Mesodermal cell (in vitro differentiated cells): ENCODE measurements around the gene CDK2.

ENCODE experiments used
- H3K27ac ChIP-seq: 2 replicates; pipeline ENCODE4 v1.7.0; 2013; ENCODE audit warnings: mild to moderate bottlenecking, low read depth, low read length, moderate library complexity; ENCODE audit not compliant: severe bottlenecking
- H3K36me3 ChIP-seq: 2 replicates; pipeline ENCODE4 v1.7.1; 2013; ENCODE audit warnings: mild to moderate bottlenecking, low read length, moderate library complexity; ENCODE audit not compliant: control insufficient read depth, insufficient read depth
- H3K4me1 ChIP-seq: one replicate; pipeline ENCODE4 v1.7.1; 2013; ENCODE audit warnings: mild to moderate bottlenecking, low read length; ENCODE audit not compliant: insufficient read depth, control insufficient read depth, poor library complexity, severe bottlenecking
- H3K4me3 ChIP-seq: 2 replicates; pipeline ENCODE4 v1.7.0; 2013; ENCODE audit warnings: low read length, control low read depth, mild to moderate bottlenecking; ENCODE audit not compliant: insufficient read depth, poor library complexity, severe bottlenecking; ENCODE audit errors: extremely low read depth
- H3K9me3 ChIP-seq: 2 replicates; pipeline ENCODE4 v1.7.1; 2013; ENCODE audit warnings: mild to moderate bottlenecking, low read length, moderate library complexity; ENCODE audit not compliant: control insufficient read depth
- WGBS, 2 experiments: methylation state at CpG; one replicate each; pipeline ENCODE4 v1.1.5; 2013; ENCODE audit warnings: missing lambda C conversion rate in 2 of 2; ENCODE audit not compliant: insufficient coverage in 2 of 2; 5-methylcytosine and 5-hydroxymethylcytosine counted together

Gene CDK2

DNA sequence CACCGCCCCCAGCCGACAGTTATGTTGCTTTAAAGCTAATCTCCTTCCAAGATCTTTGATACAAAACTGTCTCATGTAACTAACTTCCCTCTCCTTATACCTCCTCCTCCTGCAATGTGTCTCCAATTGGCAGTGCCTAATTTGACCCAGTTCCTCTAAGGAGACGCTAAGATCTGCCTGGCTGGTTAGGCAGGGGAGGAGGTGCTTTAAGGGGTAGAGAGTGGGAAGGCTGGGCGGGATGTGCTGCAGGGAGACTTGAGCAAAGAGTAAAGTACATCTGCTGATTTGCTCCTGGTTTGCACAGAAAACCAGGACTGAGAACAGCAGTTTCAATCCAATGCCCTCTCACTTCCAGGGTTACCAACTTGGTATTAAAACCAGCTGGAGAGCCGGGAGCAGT lies 46.9 kb downstream of the CDK2 start:
- H3K4me3 ChIP-seq = no peak overlapping the region
- H3K4me1 ChIP-seq = peaks cover 3% of the 10 kb centered on the region
- no peak overlapping the region for H3K27ac ChIP-seq
- 92 to 97% methylated on average over 4 to 5 of the region's 5 CpGs for WGBS, 2 experiments
- H3K9me3 ChIP-seq = no peaks in the 10 kb centered on the region
- H3K36me3 ChIP-seq = no peaks in the 10 kb centered on the region

DNA sequence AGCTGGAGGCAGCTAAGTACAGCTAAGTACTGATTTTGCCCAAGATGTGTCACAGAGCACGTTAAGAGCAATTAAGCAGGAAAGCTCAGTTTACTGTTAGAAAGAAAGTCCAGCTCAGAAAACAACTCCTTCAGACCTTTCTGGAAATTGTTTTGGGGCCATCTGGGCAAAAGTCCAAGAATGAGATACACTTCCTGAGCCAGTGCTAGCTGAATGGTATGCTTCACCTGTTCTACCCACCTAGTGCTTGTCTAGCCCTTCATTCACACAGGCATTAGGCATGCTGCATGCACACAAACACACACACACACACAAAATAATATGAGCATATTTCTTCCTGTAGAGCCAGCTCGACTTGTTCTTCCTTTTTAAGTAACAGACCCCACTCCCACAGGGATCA lies 47.6 kb downstream of the CDK2 start:
- 67 to 80% methylated on average over 1 of the region's 2 CpGs for WGBS, 2 experiments
- Histone ChIP-seq H3K27ac (no peak overlapping the region), H3K9me3 (no peaks in the 10 kb centered on the region), H3K4me1 (peaks cover 3% of the 10 kb centered on the region), H3K36me3 (no peaks in the 10 kb centered on the region), H3K4me3 (no peak overlapping the region)

DNA sequence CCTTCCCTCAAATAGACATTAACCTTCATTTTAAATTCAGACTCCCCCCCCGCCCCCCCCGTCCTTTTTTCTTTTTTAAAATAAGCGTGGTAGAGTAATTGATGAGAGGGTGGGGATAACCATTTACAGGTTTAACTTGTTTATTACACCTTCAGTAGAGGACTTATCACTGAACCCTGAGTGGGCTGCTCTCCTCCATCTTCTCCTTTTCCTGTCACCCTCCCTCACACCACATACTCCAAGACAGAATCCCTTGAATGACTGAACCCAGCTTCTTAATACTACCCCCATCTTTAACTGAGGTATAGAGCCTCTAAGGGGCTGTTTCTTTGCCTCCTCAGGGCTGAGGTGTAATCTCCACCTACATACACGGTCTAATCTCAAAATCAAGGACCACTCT lies 50.6 kb downstream of the CDK2 start:
- Histone ChIP-seq H3K27ac (no peak overlapping the region), H3K36me3 (no peaks in the 10 kb centered on the region), H3K9me3 (no peaks in the 10 kb centered on the region), H3K4me1 (peaks cover 21% of the 10 kb centered on the region), H3K4me3 (no peak overlapping the region)
- WGBS, 2 experiments = 100% methylated on average over 1 of the region's 4 CpGs; no CpG with 5 or more reads in 1 of the 2 experiments

DNA sequence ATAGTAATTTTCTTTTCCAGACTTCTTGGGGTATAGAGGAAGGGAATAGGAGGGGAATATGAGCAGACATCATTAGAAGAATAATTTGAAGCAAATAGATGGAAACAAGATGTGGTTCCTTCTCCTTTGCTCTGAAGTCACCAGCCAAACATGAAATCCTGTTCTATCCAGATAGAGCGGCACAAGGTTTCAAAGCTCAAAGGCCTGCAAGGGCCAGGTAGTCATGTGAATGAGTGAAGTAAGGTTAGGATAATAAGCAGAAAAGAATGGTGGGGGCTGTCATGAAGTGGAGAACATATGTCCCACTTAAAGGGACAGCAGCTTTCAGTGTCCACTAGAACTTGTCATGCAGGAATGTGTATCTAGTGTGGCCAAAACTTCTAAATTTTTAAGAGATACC lies 51.7 kb downstream of the CDK2 start:
- Histone ChIP-seq H3K36me3 (no peaks in the 10 kb centered on the region), H3K4me1 (peaks cover 24% of the 10 kb centered on the region), H3K4me3 (no peak overlapping the region), H3K9me3 (no peaks in the 10 kb centered on the region), H3K27ac (no peak overlapping the region)
- WGBS, 2 experiments = 80 to 100% methylated on average over 1 of the region's 1 CpG

DNA sequence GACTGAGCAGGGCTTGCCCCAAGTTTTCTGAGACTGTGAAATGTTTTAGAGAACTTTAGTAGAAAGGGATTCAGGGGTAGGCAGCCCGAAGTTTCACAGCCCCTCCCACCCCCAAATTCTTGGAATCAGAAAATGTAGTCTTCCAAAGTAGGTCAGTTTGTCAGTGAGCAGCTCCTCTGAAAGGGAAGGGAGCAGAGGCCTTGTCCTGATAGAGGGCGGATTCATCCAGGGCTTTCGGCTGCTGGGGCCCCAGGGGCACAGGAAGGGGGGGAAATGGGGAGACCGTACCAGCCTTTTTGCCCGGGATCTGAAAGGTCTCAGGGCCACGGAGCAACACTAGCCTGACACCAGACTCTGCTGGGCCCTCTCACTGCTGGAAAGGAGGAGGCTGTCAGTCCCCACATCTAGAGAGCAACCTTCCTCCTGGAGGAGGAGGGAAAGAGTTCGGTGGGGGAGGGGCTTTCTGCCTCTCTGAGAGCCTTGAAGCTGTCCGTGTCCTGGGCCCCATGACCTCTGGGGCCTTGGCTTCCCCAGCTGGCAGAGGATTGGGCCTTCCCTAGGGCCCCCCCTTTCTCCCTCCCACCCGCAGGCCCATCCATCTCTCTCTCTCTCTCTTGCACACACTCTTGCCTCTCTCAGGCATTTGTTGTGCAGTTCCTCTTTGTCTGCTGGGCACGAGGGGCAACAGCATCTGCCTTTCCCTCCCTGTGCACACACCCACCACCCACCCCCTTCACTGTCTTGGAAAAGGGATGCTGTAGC lies 54.0 kb downstream of the CDK2 start, which contains the start of gene IKZF4:
Gene IKZF4 (plus strand): TSS at position 621 of the 762 bp plus-strand sequence. CDS start 451 bp downstream, outside the sequence.
- WGBS, 2 experiments = 13 to 18% methylated on average over 7 to 9 of the region's 10 CpGs
- no peaks in the 10 kb centered on the region for H3K9me3 ChIP-seq
- peak within 1 kb of the TSS; percentile 88 for H3K27ac ChIP-seq
- peaks cover 24% of the 10 kb centered on the region for H3K4me1 ChIP-seq
- peak within 1 kb of the TSS; percentile 28 for H3K4me3 ChIP-seq
- H3K36me3 ChIP-seq = peaks cover 12% of the 10 kb centered on the region

DNA sequence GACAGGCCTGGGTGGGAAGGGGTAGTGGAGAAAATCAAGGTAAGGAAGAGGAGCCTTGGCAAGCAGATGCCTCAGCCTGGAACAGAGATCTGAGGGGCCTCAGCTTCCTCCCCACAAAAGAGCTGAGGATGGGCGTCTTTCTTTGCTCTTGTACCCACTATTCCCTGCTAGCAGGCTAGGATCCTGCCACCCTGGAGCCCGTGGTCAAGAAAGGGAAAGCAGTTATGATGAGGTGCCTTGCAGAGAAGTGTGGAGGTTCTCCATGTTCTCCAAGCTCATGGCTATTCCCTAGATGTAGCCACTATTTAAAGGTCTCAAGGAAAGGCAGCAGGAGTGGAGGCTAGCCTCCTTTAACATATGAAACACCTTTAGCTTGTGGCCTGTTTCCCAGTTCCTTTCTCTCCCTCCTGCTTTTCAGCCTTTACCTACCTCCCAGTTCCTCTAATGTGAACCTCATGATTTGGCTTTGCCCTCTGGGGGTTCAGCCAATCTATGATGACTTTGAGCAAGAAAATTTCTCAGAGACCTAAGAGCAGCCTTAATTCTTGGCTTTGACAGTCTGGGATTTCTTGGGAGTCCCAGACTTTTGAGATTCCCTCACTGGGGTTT lies 55.4 kb downstream of the CDK2 start:
- peak overlapping the region; percentile 28 for H3K4me3 ChIP-seq
- no CpG with 5 or more reads among the region's 2 CpGs for WGBS, 2 experiments
- H3K4me1 ChIP-seq = peaks cover 24% of the 10 kb centered on the region
- H3K27ac ChIP-seq = peak overlapping the region; percentile 25
- no peaks in the 10 kb centered on the region for H3K9me3 ChIP-seq
- peaks cover 18% of the 10 kb centered on the region for H3K36me3 ChIP-seq
